Lower leg skin (tissue), 4 donors: Measurements from ENCODE around the gene PLK3. TPM values are rescaled to one million over a fixed set of nuclear protein-coding genes. Genes with fewer than 3 reads are reported as not detected.
A peak's percentile ranks its signal among the peaks of the same experiment; 100 is the strongest.

Experiments used
- DNase-seq, 2 donors: peaks; one replicate each; pipeline ENCODE4 v3.0.0-alpha.2; 2019; ENCODE audit warnings: low spot score in 2 of 2
- H3K4me3 ChIP-seq: fragments of 200-600 bp; sonication (generic); 2 replicates; pipeline ENCODE4 v1.5.1; 2017; ENCODE audit warnings: mild to moderate bottlenecking, low read depth; ENCODE audit not compliant: poor library complexity, severe bottlenecking
- POLR2A ChIP-seq, 2 donors: fragments of 450-650 bp; IDR thresholded peaks; one replicate each; pipeline ENCODE4 v1.6.1; 2016 to 2017; ENCODE audit warnings: antibody characterized with exemption in 2 of 2, mild to moderate bottlenecking in 1 of 2, moderate library complexity in 1 of 2
- WGBS, 2 donors: methylation state at CpG; one replicate each; pipeline ENCODE4 v1.1.5; 2018; 5-methylcytosine and 5-hydroxymethylcytosine counted together
- intact Hi-C: fragments of 100-400 bp; cut with DNase I; formaldehyde crosslinking; loops from one replicate; pipeline ENCODE4 v1.15.0; 2023; ENCODE audit warnings: low total_unique reads
- total RNA-seq, 4 donors: library from RNA; depleted of rRNA; stranded (reverse); fragments of >200 nt; gene quantifications; one replicate each; pipeline ENCODE4 v1.1.0, GENCODE V29; 2016
- TF ChIP-seq, protein P1 (sequence below), 3 donors: fragments of 450-650 bp; IDR thresholded peaks; one replicate each; pipeline ENCODE4 v1.5.1; 2016; ENCODE audit warnings: antibody characterized with exemption in 3 of 3, mild to moderate bottlenecking in 3 of 3, moderate library complexity in 2 of 3

The PLK3 gene
- total RNA-seq, 4 donors from 2014 or later, result 39.7 to 80.9 (median 44.9) TPM

- WGBS, 2 donors, result 90 to 92% methylated on average over 8 to 9 of the region's 9 CpGs
- no peak for TF ChIP-seq POLR2A (IDR thresholded peaks at IDR 0.05)
- TF ChIP-seq, protein P1, sequence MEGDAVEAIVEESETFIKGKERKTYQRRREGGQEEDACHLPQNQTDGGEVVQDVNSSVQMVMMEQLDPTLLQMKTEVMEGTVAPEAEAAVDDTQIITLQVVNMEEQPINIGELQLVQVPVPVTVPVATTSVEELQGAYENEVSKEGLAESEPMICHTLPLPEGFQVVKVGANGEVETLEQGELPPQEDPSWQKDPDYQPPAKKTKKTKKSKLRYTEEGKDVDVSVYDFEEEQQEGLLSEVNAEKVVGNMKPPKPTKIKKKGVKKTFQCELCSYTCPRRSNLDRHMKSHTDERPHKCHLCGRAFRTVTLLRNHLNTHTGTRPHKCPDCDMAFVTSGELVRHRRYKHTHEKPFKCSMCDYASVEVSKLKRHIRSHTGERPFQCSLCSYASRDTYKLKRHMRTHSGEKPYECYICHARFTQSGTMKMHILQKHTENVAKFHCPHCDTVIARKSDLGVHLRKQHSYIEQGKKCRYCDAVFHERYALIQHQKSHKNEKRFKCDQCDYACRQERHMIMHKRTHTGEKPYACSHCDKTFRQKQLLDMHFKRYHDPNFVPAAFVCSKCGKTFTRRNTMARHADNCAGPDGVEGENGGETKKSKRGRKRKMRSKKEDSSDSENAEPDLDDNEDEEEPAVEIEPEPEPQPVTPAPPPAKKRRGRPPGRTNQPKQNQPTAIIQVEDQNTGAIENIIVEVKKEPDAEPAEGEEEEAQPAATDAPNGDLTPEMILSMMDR (IDR thresholded peaks at IDR 0.05), result no peak
- peak in 1 of 2 donors; percentile 85 for DNase-seq
- H3K4me3 ChIP-seq, result no peak overlapping the region
- intact Hi-C loops, result no loop called here
These were observed 2.8 kb downstream of the PLK3 start for GRCh38 chr1:44803062-44803311.

GRCh38 chr1:44803312-44804095, 3.3 kb downstream of the PLK3 start:
- H3K4me3 ChIP-seq, result no peak overlapping the region
- 74 to 77% methylated on average over 12 to 13 of the region's 13 CpGs for WGBS, 2 donors
- peak in 1 of 2 donors; percentile 83 for DNase-seq
- intact Hi-C loops, result no loop called here
- no peak for TF ChIP-seq POLR2A (IDR thresholded peaks at IDR 0.05)
- TF ChIP-seq, protein P1 (IDR thresholded peaks at IDR 0.05), result no peak

GRCh38 chr1:44805311-44806024, 5.3 kb downstream of the PLK3 start:
- intact Hi-C loops, result no loop called here
- H3K4me3 ChIP-seq, result no peak overlapping the region
- WGBS, 2 donors, result 90% methylated on average over 20 of the region's 20 CpGs
- DNase-seq, result peak in 1 of 2 donors; percentile 86
- TF ChIP-seq, protein P1 (IDR thresholded peaks at IDR 0.05), result no peak
- TF ChIP-seq POLR2A (IDR thresholded peaks at IDR 0.05), result no peak

GRCh38 chr1:44806025-44806703, 6.0 kb downstream of the PLK3 start:
- DNase-seq, result peak in 1 of 2 donors; percentile 88
- no peak overlapping the region for H3K4me3 ChIP-seq
- no peak for TF ChIP-seq POLR2A (IDR thresholded peaks at IDR 0.05)
- TF ChIP-seq, protein P1 (IDR thresholded peaks at IDR 0.05), result no peak
- WGBS, 2 donors, result 89 to 91% methylated on average over 50 to 70 of the region's 70 CpGs
- intact Hi-C loops, result no loop called here

DNA sequence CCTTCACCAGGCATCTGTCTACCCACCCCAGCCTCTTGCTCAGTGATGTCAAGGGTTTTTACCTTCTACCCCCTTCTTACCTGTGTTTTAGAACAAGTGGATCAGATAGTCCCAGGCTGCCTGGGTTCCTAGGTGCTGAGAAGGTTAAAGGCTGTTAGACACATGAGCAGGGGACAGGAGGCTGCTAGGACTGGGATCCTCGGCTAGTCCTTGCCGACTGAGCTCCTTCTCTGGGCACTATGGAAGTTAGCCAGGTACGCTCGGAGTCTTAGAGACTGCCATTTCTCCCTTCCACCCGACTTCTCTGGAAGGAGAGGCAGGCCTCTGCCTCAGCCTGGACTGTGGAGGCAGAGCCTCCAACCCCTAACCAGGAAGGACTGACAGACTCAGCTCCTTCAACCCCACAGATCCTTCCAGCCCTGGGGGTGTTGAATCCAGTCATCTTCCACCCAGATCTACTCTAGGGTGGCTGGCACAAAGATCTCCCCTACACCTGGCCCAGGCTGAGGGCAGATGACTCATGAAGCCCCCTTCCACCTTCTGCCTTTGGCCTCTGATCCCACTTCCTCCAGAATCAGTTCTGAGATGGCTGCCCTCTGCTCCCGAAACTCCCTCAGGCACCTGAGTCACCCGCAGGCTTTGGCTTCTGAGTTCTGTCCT, 6.7 kb downstream of the PLK3 start, which contains the start of gene DYNLT4:
DYNLT4 (minus strand) TSS at position 648 of the 660 bp plus-strand sequence. CDS start 683 bp downstream, outside the sequence.
- DNase-seq, result no peak
- intact Hi-C loops, result no loop called here
- no peak within 1 kb of the TSS for H3K4me3 ChIP-seq
- TF ChIP-seq, protein P1 (IDR thresholded peaks at IDR 0.05), result no peak
- no peak for TF ChIP-seq POLR2A (IDR thresholded peaks at IDR 0.05)
- 25 to 42% methylated on average over 6 to 7 of the region's 7 CpGs for WGBS, 2 donors
